Panc1 (cell line): Measurements from ENCODE around the gene TMEM63B.

Experiments
- CTCF ChIP-seq: fragments of 450-650 bp; IDR thresholded peaks from 2 replicates; pipeline ENCODE4 v1.5.1; 2017; ENCODE audit warnings: mild to moderate bottlenecking
- SIN3A ChIP-seq: IDR thresholded peaks from 2 replicates; pipeline ENCODE4 v1.6.1; 2012; ENCODE audit warnings: low read depth, mild to moderate bottlenecking, low read length, moderate library complexity, borderline replicate concordance; ENCODE audit not compliant: insufficient read depth

GRCh38 chr6:44199883-44200282 is 72.5 kb downstream of the TMEM63B start:
- TF ChIP-seq SIN3A = no peak
- no peak for TF ChIP-seq CTCF
